Activated CD8-positive, alpha-beta T cell treated with anti-CD3 and anti-CD28 coated beads for 36 hours (primary cell): ENCODE results near the gene KCNMA1. TPM values are rescaled to one million over a fixed set of nuclear protein-coding genes. Genes with fewer than 3 reads are reported as not detected.

Source experiments
- ATAC-seq: fragments of 200-7000 bp; cut with Tn5 transposase; one replicate; pipeline ENCODE4 v1.10.0; 2021; ENCODE audit warnings: mild to moderate bottlenecking, moderate library complexity
- CTCF ChIA-PET: fragments of 350-600 bp; sonication (Branson Sonifier 250); formaldehyde crosslinking; loops from one replicate; lab custom pipeline; 2021; ENCODE audit warnings: antibody characterized with exemption; lab: Charles Lee
- POLR2A ChIA-PET: fragments of 350-600 bp; sonication (Branson Sonifier 250); formaldehyde crosslinking; loops from one replicate; lab custom pipeline; 2021; ENCODE audit warnings: antibody characterized with exemption; lab: Charles Lee
- DNase-seq: peaks from one replicate; pipeline ENCODE4 v3.0.0-alpha.2; 2020
- H3K27ac Mint-ChIP-seq: one replicate; pipeline ENCODE4 v1.8.0; 2021; ENCODE audit warnings: mild to moderate bottlenecking, mixed read lengths
- H3K27me3 Mint-ChIP-seq: one replicate; pipeline ENCODE4 v1.8.0; 2021; ENCODE audit warnings: mixed read lengths
- H3K36me3 Mint-ChIP-seq: one replicate; pipeline ENCODE4 v1.8.0; 2021; ENCODE audit warnings: low read depth, mixed read lengths
- H3K4me1 Mint-ChIP-seq: one replicate; pipeline ENCODE4 v1.8.0; 2021; ENCODE audit warnings: low read depth, mixed read lengths
- H3K4me3 Mint-ChIP-seq: one replicate; pipeline ENCODE4 v1.8.0; 2021; ENCODE audit warnings: mild to moderate bottlenecking, moderate library complexity, mixed read lengths
- H3K9me3 Mint-ChIP-seq: one replicate; pipeline ENCODE4 v1.8.0; 2021; ENCODE audit warnings: mixed read lengths
- CTCF ChIP-seq: fragments of 200-600 bp; IDR thresholded peaks from one replicate; pipeline ENCODE4 v1.8.0; 2022; ENCODE audit warnings: antibody characterized with exemption, mild to moderate bottlenecking
- intact Hi-C: fragments of 100-400 bp; cut with micrococcal nuclease; formaldehyde crosslinking; loops from one replicate; pipeline ENCODE4 v1.10.0; 2022
- total RNA-seq, 2 experiments: library from RNA; stranded (reverse); gene quantifications; one replicate each; pipeline ENCODE4 v1.2.3, GENCODE V29; 2021

The KCNMA1 gene
- total RNA-seq, 2 experiments from 2014 or later, result 0.18 TPM; not detected in 1

DNA sequence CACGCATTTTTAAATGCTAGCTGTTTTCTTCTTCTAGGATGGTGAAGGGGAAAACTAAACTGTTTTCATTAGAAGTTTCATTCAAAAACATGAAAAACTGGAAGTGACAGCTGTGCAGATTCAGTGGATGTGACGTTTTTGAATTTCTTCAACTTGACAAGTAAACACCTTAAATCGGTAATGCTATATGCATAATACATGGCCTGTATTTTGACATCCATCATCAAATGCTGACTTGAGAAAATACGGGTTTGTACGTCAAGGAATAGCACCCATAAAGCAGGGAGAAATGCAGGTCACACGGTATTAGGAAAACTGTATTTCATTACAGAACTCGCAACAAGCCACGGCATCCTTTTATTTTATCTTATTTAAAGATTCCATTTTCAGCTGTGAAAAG, 720.5 kb downstream of the KCNMA1 start:
- ATAC-seq (no peak), DNase-seq (no peak)
- intact Hi-C loops, result no loop called here
- Mint-ChIP-seq H3K4me3 (no peak overlapping the region), H3K36me3 (no peaks in the 10 kb centered on the region), H3K27ac (no peak overlapping the region), H3K9me3 (no peaks in the 10 kb centered on the region), H3K27me3 (no peaks in the 10 kb centered on the region), H3K4me1 (no peaks in the 10 kb centered on the region)
- CTCF ChIA-PET, result no interaction called here
- no peak for TF ChIP-seq CTCF
- POLR2A ChIA-PET, result no interaction called here

DNA sequence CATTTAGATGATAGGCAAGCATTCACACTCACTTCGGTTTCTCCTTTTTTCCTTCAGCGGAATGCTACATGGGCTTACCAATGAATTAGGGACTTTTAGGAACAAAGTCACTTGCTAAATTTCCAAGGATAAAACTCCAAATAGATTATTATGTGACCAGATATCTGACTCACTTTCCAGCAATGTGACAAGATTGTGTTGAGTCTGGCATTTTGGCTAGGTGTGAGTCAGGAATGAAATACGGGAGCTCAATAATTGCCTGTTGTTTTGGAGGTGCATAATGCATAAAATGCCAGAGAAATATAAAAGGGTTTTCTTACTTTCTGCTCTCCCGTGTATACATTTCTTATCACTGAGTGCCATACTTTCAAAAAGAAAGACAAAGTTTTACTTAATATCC, 721.1 kb downstream of the KCNMA1 start:
- Mint-ChIP-seq H3K27me3 (no peaks in the 10 kb centered on the region), H3K4me1 (no peaks in the 10 kb centered on the region), H3K36me3 (no peaks in the 10 kb centered on the region), H3K27ac (no peak overlapping the region), H3K4me3 (no peak overlapping the region), H3K9me3 (no peaks in the 10 kb centered on the region)
- intact Hi-C loops, result no loop called here
- ATAC-seq (no peak), DNase-seq (no peak)
- CTCF ChIA-PET, result no interaction called here
- no peak for TF ChIP-seq CTCF
- POLR2A ChIA-PET, result no interaction called here

- CTCF ChIA-PET, result no interaction called here
- POLR2A ChIA-PET, result no interaction called here
- DNase-seq (no peak), ATAC-seq (no peak)
- Mint-ChIP-seq H3K27me3 (no peaks in the 10 kb centered on the region), H3K36me3 (no peaks in the 10 kb centered on the region), H3K9me3 (no peaks in the 10 kb centered on the region), H3K27ac (no peak overlapping the region), H3K4me3 (no peak overlapping the region), H3K4me1 (no peaks in the 10 kb centered on the region)
- TF ChIP-seq CTCF, result no peak
- intact Hi-C loops, result no loop called here
Observed at GRCh38 chr10:76915316-76915715, 722.3 kb downstream of the KCNMA1 start.

DNA sequence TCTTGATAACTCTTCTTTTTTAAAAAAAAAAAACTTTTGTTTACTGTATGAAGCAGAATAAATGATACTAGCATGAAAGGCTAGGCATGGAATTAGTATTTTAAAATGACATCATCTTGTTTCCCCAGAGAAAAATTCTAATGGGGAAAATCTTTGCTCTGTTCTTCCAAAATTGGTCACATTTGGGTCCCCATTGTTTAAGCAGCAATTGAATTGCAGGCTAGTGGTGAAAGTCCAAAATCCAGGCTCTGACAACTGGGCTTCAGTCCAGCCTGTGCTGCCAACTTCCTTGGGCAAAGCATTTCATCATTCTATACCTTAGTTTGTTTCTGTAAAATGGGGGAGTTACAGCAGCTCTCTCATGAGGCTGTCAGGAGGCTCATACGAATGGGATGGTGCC, 726.4 kb downstream of the KCNMA1 start:
- no peak for ATAC-seq

More for the DNA sequence above, 726.4 kb downstream of the KCNMA1 start:
- intact Hi-C loops, result no loop called here
- Mint-ChIP-seq H3K27ac (no peak overlapping the region), H3K36me3 (no peaks in the 10 kb centered on the region), H3K4me3 (no peak overlapping the region), H3K27me3 (no peaks in the 10 kb centered on the region), H3K9me3 (peaks cover 3% of the 10 kb centered on the region), H3K4me1 (no peaks in the 10 kb centered on the region)
- POLR2A ChIA-PET, result no interaction called here
- DNase-seq, result no peak
- TF ChIP-seq CTCF, result no peak
- CTCF ChIA-PET, result no interaction called here
